ENCODE data around the gene BTBD9.

GRCh38 chr6:38567436-38567835, 72.3 kb downstream of the BTBD9 start:
- TF ChIP-seq, protein P1, sequence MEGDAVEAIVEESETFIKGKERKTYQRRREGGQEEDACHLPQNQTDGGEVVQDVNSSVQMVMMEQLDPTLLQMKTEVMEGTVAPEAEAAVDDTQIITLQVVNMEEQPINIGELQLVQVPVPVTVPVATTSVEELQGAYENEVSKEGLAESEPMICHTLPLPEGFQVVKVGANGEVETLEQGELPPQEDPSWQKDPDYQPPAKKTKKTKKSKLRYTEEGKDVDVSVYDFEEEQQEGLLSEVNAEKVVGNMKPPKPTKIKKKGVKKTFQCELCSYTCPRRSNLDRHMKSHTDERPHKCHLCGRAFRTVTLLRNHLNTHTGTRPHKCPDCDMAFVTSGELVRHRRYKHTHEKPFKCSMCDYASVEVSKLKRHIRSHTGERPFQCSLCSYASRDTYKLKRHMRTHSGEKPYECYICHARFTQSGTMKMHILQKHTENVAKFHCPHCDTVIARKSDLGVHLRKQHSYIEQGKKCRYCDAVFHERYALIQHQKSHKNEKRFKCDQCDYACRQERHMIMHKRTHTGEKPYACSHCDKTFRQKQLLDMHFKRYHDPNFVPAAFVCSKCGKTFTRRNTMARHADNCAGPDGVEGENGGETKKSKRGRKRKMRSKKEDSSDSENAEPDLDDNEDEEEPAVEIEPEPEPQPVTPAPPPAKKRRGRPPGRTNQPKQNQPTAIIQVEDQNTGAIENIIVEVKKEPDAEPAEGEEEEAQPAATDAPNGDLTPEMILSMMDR (IDR thresholded peaks at IDR 0.05) = no peak
- TF ChIP-seq POLR2A (IDR thresholded peaks at IDR 0.05) = no peak

All from Peyer's patch (tissue), 4 donors.